B cell (primary cell): ENCODE results near the gene ALKBH5. TPM values are rescaled to one million over a fixed set of nuclear protein-coding genes. Genes with fewer than 3 reads are reported as not detected.

Source experiments
- ATAC-seq: fragments of 200-7000 bp; cut with Tn5 transposase; one replicate; pipeline ENCODE4 v1.10.0; 2021; ENCODE audit warnings: low read depth, mild to moderate bottlenecking, moderate number of reproducible peaks, moderate library complexity
- CTCF ChIA-PET: fragments of 350-600 bp; sonication (Branson Sonifier 250); formaldehyde crosslinking; loops from one replicate; lab custom pipeline; 2021; ENCODE audit warnings: antibody characterized with exemption, inconsistent platforms; lab: Charles Lee
- POLR2A ChIA-PET: fragments of 350-600 bp; sonication (Branson Sonifier 250); formaldehyde crosslinking; loops from one replicate; lab custom pipeline; 2021; ENCODE audit warnings: antibody characterized with exemption; lab: Charles Lee
- DNase-seq: peaks from one replicate; pipeline ENCODE4 v3.0.0; 2013
- H2AFZ ChIP-seq: 2 replicates; pipeline ENCODE4 v1.6.1; 2012; ENCODE audit warnings: mild to moderate bottlenecking, low read depth, low read length; ENCODE audit not compliant: insufficient read depth, poor library complexity, severe bottlenecking
- H3K27ac ChIP-seq, 2 donors: 1 replicate in 1 of 2; 2 replicates in 1 of 2; pipeline ENCODE4 v1.5.1; 2012 to 2013; ENCODE audit warnings: low read length in 2 of 2, mild to moderate bottlenecking in 2 of 2, moderate library complexity in 1 of 2
- H3K27me3 ChIP-seq, 4 experiments: fragments of 200-600 bp in 1 of 4; sonication (generic) in 1 of 4; replicated peaks in 1 of 4; 1 replicate in 2 of 4; 2 replicates in 2 of 4; pipeline versions ENCODE4 v1.6.1 to v1.7.0; 2013 to 2016; ENCODE audit warnings: low read length in 3 of 4, mild to moderate bottlenecking in 2 of 4, mixed read lengths in 1 of 4, moderate library complexity in 1 of 4; ENCODE audit not compliant: insufficient read depth in 4 of 4, control insufficient read depth in 3 of 4; ENCODE audit errors: control extremely low read depth in 1 of 4
- H3K36me3 ChIP-seq, 2 experiments: replicated peaks in 1 of 2; 1 replicate in 1 of 2; 2 replicates in 1 of 2; pipeline versions ENCODE4 v1.6.1 to v1.7.1; 2013; ENCODE audit warnings: low read length in 1 of 2; ENCODE audit not compliant: insufficient read depth in 2 of 2, control insufficient read depth in 1 of 2; ENCODE audit errors: control extremely low read depth in 1 of 2, extremely low read depth in 1 of 2
- H3K4me1 ChIP-seq, 2 donors: fragments of 200-600 bp in 1 of 2; sonication (generic) in 1 of 2; 1 replicate in 1 of 2; 2 replicates in 1 of 2; pipeline versions ENCODE4 v1.5.1 to v1.6.1; 2013 to 2017; ENCODE audit warnings: low read length in 2 of 2; ENCODE audit not compliant: control insufficient read depth in 2 of 2, insufficient read depth in 2 of 2
- H3K4me2 ChIP-seq: replicated peaks from 2 replicates; pipeline ENCODE3; 2012; ENCODE audit warnings: mild to moderate bottlenecking, low read depth, low read length; ENCODE audit not compliant: poor library complexity, severe bottlenecking
- H3K4me3 ChIP-seq, 5 experiments: fragments of 200-600 bp in 1 of 5; sonication (generic) in 1 of 5; 1 replicate in 3 of 5; 2 replicates in 2 of 5; pipeline versions ENCODE4 v1.5.1 to v1.7.0; 2011 to 2016; ENCODE audit warnings: low read length in 4 of 5, mild to moderate bottlenecking in 4 of 5, low read depth in 2 of 5, control low read depth in 1 of 5, moderate library complexity in 1 of 5; ENCODE audit not compliant: insufficient read depth in 1 of 5; ENCODE audit errors: control extremely low read depth in 1 of 5, extremely low read depth in 1 of 5
- H3K79me2 ChIP-seq: fragments of 200-600 bp; sonication (generic); one replicate; pipeline ENCODE4 v1.6.0; 2016; ENCODE audit warnings: low read length; ENCODE audit not compliant: control insufficient read depth, insufficient read depth
- H3K9ac ChIP-seq: fragments of 200-600 bp; sonication (generic); 2 replicates; pipeline ENCODE4 v1.6.1; 2017; ENCODE audit warnings: mild to moderate bottlenecking, low read length, moderate library complexity
- H3K9me3 ChIP-seq, 3 donors: one replicate each; pipeline versions ENCODE4 v1.6.1 to v1.7.1; 2013; ENCODE audit warnings: low read length in 2 of 3; ENCODE audit not compliant: control insufficient read depth in 2 of 3, insufficient read depth in 1 of 3; ENCODE audit errors: control extremely low read depth in 1 of 3
- H4K20me1 ChIP-seq: 2 replicates; pipeline ENCODE4 v1.6.0; 2012; ENCODE audit warnings: mild to moderate bottlenecking, low read length; ENCODE audit not compliant: insufficient read depth, control insufficient read depth, poor library complexity, severe bottlenecking
- H3K27ac Mint-ChIP-seq: one replicate; pipeline ENCODE4 v1.8.0; 2021; ENCODE audit warnings: mixed read lengths
- H3K27me3 Mint-ChIP-seq: one replicate; pipeline ENCODE4 v1.8.0; 2021; ENCODE audit warnings: mixed read lengths
- H3K4me1 Mint-ChIP-seq: one replicate; pipeline ENCODE4 v1.8.0; 2021; ENCODE audit warnings: mixed read lengths
- H3K4me3 Mint-ChIP-seq: one replicate; pipeline ENCODE4 v1.8.0; 2021; ENCODE audit warnings: mixed read lengths
- H3K9me3 Mint-ChIP-seq: one replicate; pipeline ENCODE4 v1.8.0; 2022; ENCODE audit warnings: mixed read lengths; ENCODE audit not compliant: insufficient read depth
- CTCF ChIP-seq: fragments of 200-600 bp; IDR thresholded peaks from one replicate; pipeline ENCODE4 v1.8.0; 2022; ENCODE audit warnings: antibody characterized with exemption, mild to moderate bottlenecking
- EZH2 ChIP-seq: IDR thresholded peaks from 2 replicates; pipeline ENCODE4 v1.6.1; 2012; ENCODE audit warnings: borderline replicate concordance, low read depth, mild to moderate bottlenecking, moderate library complexity, low read length; ENCODE audit not compliant: insufficient read depth, poor library complexity, severe bottlenecking
- WGBS: methylation state at CpG from one replicate; pipeline ENCODE4 v1.1.5; 2013; ENCODE audit warnings: missing lambda C conversion rate; ENCODE audit not compliant: insufficient coverage; 5-methylcytosine and 5-hydroxymethylcytosine counted together
- intact Hi-C: fragments of 100-400 bp; cut with micrococcal nuclease; formaldehyde crosslinking; loops from one replicate; pipeline ENCODE4 v1.10.0; 2022
- polyA plus RNA-seq: library from polyadenylated mRNA; depleted of rRNA; stranded (reverse); fragments of >200 nt; gene quantifications from 2 replicates; pipeline ENCODE4 v1.2.3, GENCODE V29; 2012
- total RNA-seq, 2 donors: library from RNA; stranded (reverse); fragments of 120-200 nt in 1 of 2; gene quantifications; 1 replicate in 1 of 2; 2 replicates in 1 of 2; pipeline versions ENCODE4 v1.2.3 to v1.2.4, GENCODE V29; 2013 to 2022

ALKBH5 gene
- total and polyA plus RNA-seq, 2 donors (not counting 1 experiment from before 2014, with no cell fraction given) = 63.3 to 104 TPM

DNA sequence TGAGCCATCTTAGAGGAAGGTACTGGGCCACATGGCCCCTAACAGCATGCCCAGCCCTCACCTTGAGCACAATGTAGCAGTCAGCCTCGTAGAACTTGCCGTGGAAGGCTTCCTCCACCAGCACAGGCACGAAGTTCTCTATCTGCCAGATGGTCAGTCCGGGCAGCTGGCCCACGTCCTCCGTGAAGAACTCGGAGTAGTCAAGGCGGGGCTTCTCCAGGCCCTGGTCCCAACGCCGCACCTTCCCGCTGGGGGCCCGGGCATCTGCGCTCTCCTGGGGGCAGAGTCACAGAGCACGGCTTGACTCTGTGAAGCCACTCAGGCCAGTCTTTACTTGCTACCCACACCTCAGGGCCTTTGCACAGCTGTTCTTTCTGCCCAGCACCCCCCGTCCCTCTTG is 67.6 kb downstream of the ALKBH5 start:
- no peaks in the 10 kb centered on the region for H3K4me1 ChIP-seq
- no peak overlapping the region for H3K4me2 ChIP-seq
- TF ChIP-seq EZH2 (no peak), CTCF (no peak)
- Mint-ChIP-seq H3K4me1 (peaks cover 10% of the 10 kb centered on the region), H3K27me3 (no peaks in the 10 kb centered on the region), H3K9me3 (no peaks in the 10 kb centered on the region), H3K4me3 (no peak overlapping the region), H3K27ac (no peak overlapping the region)
- peaks cover 10% of the 10 kb centered on the region for H3K79me2 ChIP-seq
- no peak overlapping the region for H3K4me3 ChIP-seq
- no peaks in the 10 kb centered on the region for H3K9me3 ChIP-seq
- ChIA-PET POLR2A (no interaction called here), CTCF (no interaction called here)
- whole genome bisulfite sequencing = 98% methylated on average over 15 of the region's 15 CpGs
- H4K20me1 ChIP-seq = peaks cover 24% of the 10 kb centered on the region
- ATAC-seq (no peak), DNase-seq (no peak)
- no peak overlapping the region for H3K9ac ChIP-seq
- H3K27me3 ChIP-seq = no peaks in the 10 kb centered on the region
- H3K27ac ChIP-seq = no peak overlapping the region
- no peak overlapping the region for H2AFZ ChIP-seq
- peaks cover 0 to 86% of the 10 kb centered on the region in 2 experiments for H3K36me3 ChIP-seq
- intact Hi-C loops = no loop called here

GRCh38 chr17:18252160-18252559 is 68.5 kb downstream of the ALKBH5 start:
- H3K4me2 ChIP-seq = no peak overlapping the region
- H3K27ac ChIP-seq = no peak overlapping the region
- 91% methylated on average over 3 of the region's 5 CpGs for WGBS
- POLR2A ChIA-PET = no interaction called here
- H4K20me1 ChIP-seq = peaks cover 33% of the 10 kb centered on the region
- intact Hi-C loops = no loop called here
- H3K4me1 ChIP-seq = peaks cover 6 to 7% of the 10 kb centered on the region in 2 donors
- Mint-ChIP-seq H3K27ac (no peak overlapping the region), H3K9me3 (no peaks in the 10 kb centered on the region), H3K4me1 (peaks cover 15% of the 10 kb centered on the region), H3K4me3 (no peak overlapping the region), H3K27me3 (no peaks in the 10 kb centered on the region)
- TF ChIP-seq CTCF = no peak
- no peak for TF ChIP-seq EZH2
- H3K4me3 ChIP-seq = no peak overlapping the region
- no peak for DNase-seq
- no peaks in the 10 kb centered on the region for H3K27me3 ChIP-seq
- H3K79me2 ChIP-seq = peaks cover 20% of the 10 kb centered on the region
- peaks cover 0 to 82% of the 10 kb centered on the region in 2 experiments for H3K36me3 ChIP-seq
- H3K9ac ChIP-seq = no peak overlapping the region
- no peaks in the 10 kb centered on the region for H3K9me3 ChIP-seq
- ATAC-seq = no peak
- CTCF ChIA-PET = no interaction called here
- H2AFZ ChIP-seq = no peak overlapping the region
